Measurements from ENCODE around the gene NOP14. TPM values are rescaled to one million over a fixed set of nuclear protein-coding genes. Genes with fewer than 3 reads are reported as not detected.

Gene NOP14
- polyA plus RNA-seq, 6 donors from 2014 or later: 0.73 to 17.7 (median 8.3) TPM

DNA sequence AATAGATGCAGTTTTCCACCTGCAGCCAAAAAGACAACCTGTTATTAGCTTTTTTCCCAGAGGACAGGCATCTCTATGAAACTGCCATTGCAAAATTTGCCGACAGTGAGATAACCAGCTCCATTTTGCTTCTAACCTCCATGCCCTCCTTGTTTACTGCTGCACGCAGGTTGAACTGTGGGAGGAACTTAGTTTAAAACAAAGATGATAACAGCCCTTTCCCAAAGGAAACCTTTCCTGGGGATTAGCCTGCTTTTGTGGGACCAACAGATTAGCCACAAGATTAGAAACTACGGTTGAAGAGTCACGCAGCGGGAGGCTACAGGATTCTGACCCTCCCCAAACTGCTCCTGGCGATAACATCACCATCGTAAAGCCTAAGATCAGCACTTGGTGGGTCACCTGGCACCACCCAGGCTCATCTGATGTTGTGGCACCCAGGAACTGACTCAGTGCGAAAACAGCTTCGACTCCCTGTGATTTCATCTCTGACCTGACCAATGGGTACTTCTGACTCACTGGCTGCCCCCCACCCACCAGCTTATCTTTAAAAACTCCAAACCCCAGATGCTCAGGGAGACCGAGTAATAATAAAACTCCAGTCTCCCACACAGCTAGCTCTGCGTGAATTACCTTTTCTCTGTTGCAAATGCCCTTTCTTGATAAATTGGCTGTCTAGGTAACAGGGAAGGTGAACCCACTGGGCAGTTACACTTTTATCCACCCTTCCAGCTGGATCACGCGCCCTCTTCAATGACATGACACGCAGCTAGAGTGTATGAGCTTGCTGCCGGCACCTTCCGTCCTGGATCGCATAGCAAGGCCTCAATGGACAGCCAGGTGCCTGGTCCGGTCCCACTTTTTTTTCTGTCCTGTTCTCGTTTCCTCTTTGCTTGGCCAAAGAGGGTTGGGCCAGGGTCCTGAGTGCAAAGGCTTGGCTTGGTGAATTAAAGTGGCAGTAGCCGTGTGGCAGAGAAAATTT lies 27.2 kb downstream of the NOP14 start:
- no peak for DNase-seq
- ATAC-seq (ENCODE audit: low read depth in 2 of 2): no peak
- Mint-ChIP-seq H3K4me1 (peaks cover 21 to 39% (median 30%) of the 10 kb centered on the region in 3 donors), H3K4me3 (peak overlapping the region; percentile 76 to 94 (median 84)), H3K27me3 (no peaks in the 10 kb centered on the region), H3K9me3 (no peaks in the 10 kb centered on the region), H3K36me3 (peaks cover 0 to 8% of the 10 kb centered on the region in 2 donors), H3K27ac (peak overlapping the region in 4 of 6 donors; percentile 75 to 94 (median 86))

DNA sequence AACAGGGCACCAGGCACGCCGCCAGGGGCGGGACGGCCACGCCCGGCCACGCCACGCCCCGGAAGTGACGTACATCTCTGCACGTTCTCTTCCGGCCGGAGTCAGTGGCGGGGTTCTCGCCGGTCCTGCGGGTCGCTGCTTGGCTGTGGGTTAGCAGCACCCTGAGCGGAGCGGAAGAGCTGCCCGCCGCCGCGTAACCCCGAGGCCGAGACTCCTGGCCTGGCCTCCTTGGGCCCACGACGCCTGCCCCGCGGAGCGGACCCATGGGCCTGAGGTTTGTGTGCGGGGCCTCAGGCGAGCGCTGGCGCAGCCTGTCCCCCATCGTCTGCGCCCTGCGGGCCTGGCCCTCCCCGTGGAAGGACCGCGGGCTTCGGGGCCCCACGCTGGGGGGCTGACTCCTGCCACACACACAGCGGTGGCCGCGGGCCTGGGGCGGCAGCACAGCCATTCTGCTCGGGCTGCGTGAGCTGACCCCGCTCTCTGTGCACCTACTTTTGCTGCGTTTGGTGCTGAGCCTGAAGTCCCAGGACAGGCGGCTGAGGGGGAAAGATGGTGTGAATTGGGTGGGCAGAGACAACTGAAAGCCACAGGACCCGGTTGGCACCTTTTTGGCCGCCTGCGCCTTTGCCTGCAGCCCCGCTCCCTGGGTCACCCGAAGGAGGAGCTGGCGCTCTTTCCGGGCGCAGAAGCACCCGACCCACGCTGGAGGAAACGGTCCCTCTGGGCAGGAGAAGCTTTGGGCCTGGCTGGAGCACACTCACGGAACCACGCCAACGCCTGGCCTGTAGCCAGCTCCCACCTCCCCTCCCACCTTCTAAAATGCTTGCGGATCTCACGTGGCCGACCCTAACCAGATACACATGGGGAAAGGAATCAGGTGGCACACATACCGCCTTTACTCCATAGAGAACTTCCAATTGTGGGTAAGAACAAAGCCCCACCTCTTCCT lies 28.1 kb downstream of the NOP14 start:
- ATAC-seq (ENCODE audit: low read depth in 2 of 2): peak; percentile 68 to 72

DNA sequence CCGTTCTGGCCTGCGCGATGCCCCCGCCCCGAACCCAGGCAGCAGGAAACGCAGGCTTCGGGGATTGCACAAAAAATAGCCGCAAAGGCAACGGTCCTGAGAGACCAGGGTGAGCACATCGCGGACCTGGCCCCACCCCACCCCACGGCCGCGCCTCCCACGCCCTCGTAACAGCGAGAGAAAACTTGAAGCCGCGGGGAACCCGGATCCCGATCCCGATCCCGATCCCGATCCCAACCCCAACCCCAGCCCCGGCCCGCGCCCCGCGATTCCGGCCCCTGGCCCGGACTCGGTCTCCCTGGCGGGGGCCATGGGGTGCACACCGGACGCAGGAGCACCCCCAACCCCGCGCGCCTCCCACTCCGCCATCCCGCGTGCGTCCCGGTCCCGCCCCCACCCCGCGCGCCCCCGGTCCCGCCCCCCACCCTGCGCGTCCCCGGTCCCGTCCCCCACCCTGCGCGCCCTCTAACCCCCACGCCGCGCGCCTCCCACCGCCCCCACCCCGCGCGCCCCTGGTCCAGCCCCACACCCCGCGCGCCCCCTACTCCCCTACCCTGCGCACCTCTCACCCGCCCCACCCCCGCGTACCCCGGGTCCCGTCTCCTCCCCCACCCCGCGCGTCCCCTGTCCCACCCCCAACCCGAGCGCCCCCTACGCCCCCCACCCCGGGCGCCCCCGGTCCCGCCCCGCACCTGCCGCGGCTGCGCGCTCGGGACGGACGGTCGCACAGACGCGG lies 29.0 kb downstream of the NOP14 start:
- DNase-seq (peak; percentile 33), ATAC-seq (ENCODE audit: low read depth in 2 of 2) (peak in 1 of 2 donors; percentile 13)
- H3K27me3 Mint-ChIP-seq: no peaks in the 10 kb centered on the region
- peaks cover 21 to 39% (median 30%) of the 10 kb centered on the region in 3 donors for H3K4me1 Mint-ChIP-seq
- peaks cover 1 to 6% of the 10 kb centered on the region in 2 donors for H3K36me3 Mint-ChIP-seq
- peak overlapping the region in 3 of 6 donors; percentile 75 to 95 (median 86) for H3K27ac Mint-ChIP-seq
- no peaks in the 10 kb centered on the region for H3K9me3 Mint-ChIP-seq
- peak overlapping the region; percentile 60 to 94 (median 82) for H3K4me3 Mint-ChIP-seq

More for the DNA sequence above, 28.1 kb downstream of the NOP14 start:
- Mint-ChIP-seq H3K4me3 (peak overlapping the region; percentile 76 to 94 (median 84)), H3K27me3 (no peaks in the 10 kb centered on the region), H3K36me3 (peaks cover 0 to 8% of the 10 kb centered on the region in 2 donors), H3K4me1 (peaks cover 21 to 39% (median 30%) of the 10 kb centered on the region in 3 donors), H3K27ac (peak overlapping the region in 5 of 6 donors; percentile 53 to 94 (median 86)), H3K9me3 (no peaks in the 10 kb centered on the region)
- DNase-seq: peak; percentile 97

DNA sequence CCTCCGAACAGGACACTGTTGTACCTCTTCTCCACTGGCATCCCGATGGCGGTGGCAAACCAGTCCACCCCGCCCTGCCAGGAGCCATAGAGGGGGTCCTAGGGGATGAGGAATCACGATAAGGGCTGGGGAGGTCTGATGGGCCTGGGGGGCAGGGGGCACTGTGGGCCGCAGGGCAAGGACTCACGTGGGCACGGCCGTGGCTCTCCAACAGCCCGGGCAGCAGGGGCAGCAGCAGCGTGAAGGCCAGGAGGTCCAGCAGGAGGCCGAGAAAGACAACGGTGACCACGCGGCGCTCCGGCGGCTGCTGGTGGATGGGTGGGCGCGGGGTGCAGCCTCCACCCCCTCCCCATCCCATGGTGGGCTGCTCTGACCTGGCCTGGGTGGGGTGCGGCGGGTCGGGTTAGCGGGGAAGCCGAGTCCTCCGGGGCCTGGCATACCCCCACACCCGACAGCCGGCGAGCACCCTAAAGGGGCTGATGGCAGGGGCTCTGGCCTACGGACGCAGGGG lies 29.6 kb downstream of the NOP14 start:
- no peak for ATAC-seq (ENCODE audit: low read depth in 2 of 2)
- peaks cover 0 to 6% of the 10 kb centered on the region in 2 donors for H3K36me3 Mint-ChIP-seq
- DNase-seq: no peak
- peaks cover 21 to 43% (median 30%) of the 10 kb centered on the region in 3 donors for H3K4me1 Mint-ChIP-seq
- H3K27me3 Mint-ChIP-seq: no peaks in the 10 kb centered on the region
- H3K4me3 Mint-ChIP-seq: peak overlapping the region; percentile 74 to 96 (median 86)
- H3K27ac Mint-ChIP-seq: peak overlapping the region; percentile 95 to 98 (median 95)
- H3K9me3 Mint-ChIP-seq: no peaks in the 10 kb centered on the region

DNA sequence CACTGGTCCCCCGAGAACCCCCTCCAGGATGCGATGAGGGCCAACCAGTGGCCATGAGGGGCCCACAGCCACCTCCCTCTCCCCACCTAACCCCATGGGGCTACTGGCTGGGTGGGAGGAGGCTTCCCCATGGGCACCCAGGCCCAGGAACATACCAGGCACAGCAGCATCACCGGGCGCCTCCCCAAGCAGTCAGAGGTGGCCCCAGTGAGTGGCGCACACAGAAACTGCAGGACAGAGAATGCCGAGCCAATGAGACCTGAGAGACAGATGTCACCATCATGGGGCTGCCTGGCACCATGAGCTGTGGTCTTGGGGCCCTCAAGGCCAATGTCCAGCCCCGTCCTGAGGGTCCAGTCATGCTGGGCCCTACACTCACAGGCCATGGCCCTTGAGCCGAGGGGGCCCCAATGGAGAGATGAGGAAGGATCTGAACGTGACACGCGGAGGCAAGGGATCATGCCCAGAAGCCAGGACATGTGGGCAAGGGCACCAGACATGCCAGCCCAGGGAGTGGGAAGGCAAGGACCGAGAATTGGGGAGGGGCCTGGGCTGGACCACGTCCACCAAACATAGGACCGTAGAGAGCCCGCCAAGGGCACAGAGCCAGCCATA lies 30.1 kb downstream of the NOP14 start:
- no peak for ATAC-seq (ENCODE audit: low read depth in 2 of 2)
- H3K36me3 Mint-ChIP-seq: peaks cover 0 to 6% of the 10 kb centered on the region in 2 donors
- H3K4me3 Mint-ChIP-seq: peak overlapping the region; percentile 74 to 96 (median 86)
- H3K4me1 Mint-ChIP-seq: peaks cover 21 to 43% (median 30%) of the 10 kb centered on the region in 3 donors
- no peak for DNase-seq
- H3K27me3 Mint-ChIP-seq: no peaks in the 10 kb centered on the region
- no peaks in the 10 kb centered on the region for H3K9me3 Mint-ChIP-seq
- peak overlapping the region; percentile 95 to 98 (median 95) for H3K27ac Mint-ChIP-seq

DNA sequence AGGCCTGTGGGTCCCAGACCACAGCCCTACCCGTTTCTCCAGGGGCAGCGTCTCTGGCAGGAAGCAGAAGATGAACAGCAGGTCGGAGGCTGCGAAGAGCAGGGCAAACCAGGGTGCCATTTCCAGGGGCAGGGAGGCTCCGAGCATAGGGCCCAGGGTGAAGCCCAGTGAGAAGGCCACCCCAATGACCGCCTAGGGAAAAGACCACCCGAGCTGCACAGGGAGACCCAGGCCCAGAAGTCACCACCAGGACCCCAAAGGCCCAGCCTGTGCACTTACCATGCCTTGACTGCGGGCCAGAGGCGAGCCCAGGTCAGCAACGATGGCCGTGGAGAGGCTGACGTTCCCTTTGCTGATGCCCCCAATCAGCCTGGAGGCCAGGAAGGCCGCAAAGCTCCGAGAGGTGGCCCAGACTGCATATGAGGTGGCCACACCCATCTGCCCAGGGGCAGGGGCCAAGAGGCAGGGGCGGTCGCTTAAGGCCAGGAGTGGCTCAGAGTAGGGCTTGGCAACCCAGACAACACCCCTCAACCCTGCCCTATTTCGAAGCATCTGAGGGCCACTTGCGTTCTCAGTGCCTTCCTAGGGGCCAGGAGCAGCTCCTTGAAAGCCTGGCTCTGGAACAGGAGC lies 30.8 kb downstream of the NOP14 start:
- DNase-seq: no peak
- no peak for ATAC-seq (ENCODE audit: low read depth in 2 of 2)
- H3K27ac Mint-ChIP-seq: peak overlapping the region; percentile 92 to 98 (median 95)
- peak overlapping the region; percentile 77 to 96 (median 86) for H3K4me3 Mint-ChIP-seq
- peaks cover 0 to 12% of the 10 kb centered on the region in 2 donors for H3K36me3 Mint-ChIP-seq
- H3K9me3 Mint-ChIP-seq: no peaks in the 10 kb centered on the region
- H3K27me3 Mint-ChIP-seq: no peaks in the 10 kb centered on the region
- H3K4me1 Mint-ChIP-seq: peaks cover 21 to 43% (median 30%) of the 10 kb centered on the region in 3 donors

DNA sequence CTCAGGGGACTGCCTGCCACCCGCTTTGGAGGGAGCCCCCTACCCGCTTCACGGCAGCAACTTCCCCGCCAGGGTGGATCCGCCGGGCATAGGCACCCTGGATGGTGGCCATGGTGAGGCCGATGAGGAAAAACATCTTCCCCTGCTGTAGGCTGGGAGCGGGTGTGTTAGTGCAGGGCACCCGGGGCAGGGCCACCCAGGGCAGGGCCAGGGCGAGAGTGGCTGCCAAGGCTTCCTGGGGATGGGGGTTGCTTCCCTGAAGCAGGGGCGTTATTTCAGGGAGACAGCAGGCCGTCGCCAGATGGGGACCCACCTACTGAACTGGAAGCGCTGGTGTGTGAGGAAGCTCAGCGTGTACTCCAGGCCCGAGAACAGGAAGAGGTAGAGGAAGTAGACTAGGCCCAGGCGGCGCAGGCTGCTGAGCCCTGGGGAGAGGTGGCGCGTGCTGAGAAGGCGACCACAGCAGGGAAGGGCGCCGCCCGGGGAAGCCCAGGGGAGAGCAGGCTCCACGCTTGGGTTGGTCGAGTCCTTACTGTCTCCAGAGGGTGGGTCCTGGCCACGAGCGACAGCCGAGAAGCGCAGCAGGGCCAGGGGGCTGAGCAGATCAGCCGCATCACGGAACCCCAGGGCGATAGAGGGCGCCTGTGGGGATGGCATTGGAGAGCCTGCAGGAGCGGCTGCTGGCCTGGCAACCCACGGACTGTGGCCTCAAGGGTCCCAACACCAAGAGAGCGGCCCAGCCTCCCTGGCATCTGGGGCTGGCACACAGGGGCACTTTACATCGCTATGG lies 31.5 kb downstream of the NOP14 start:
- H3K36me3 Mint-ChIP-seq: peaks cover 0 to 12% of the 10 kb centered on the region in 2 donors
- ATAC-seq (ENCODE audit: low read depth in 2 of 2): peak; percentile 76

DNA sequence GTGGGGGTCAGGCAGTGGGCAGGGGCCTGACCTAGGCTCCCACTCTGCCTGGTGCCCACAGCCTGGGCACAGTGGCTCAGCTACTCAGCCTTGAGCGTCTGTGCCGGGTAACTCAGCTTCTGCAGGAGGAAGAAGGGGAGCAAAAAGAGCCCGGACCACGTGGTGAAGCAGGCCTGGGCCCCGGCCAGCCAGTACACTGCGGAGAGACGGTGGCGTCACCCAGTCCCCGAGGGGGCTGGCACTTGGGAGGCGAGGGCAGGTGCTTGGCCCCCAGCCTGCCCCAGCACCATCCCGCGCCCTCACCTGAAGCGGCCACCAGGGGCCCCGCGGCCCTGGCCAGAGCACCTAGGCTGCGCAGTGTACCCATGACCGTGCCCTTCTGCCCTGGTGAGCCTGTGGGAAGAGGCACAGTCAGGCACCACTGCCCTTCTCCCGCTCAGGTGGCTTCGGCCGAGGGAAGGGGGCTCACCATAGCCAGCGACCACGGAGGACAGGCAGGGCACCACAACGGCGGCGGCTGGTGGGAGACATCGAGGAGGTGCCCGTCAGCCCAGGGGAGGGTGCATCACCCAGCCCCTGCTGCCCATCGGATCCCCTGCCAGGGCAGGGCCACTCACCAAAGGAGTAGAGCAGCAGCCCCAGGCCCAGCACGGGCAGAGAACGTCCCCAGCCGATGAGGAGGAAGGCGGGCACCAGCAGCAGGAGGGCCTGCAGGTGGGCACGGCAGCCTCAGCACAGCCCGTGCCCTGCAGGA lies 32.3 kb downstream of the NOP14 start:
- no peak for DNase-seq
- H3K4me3 Mint-ChIP-seq: peak overlapping the region in 4 of 8 donors; percentile 12 to 72 (median 16)

More for the DNA sequence above, 31.5 kb downstream of the NOP14 start:
- Mint-ChIP-seq H3K4me1 (peaks cover 17 to 40% (median 24%) of the 10 kb centered on the region in 3 donors), H3K9me3 (no peaks in the 10 kb centered on the region), H3K27ac (peak overlapping the region; percentile 92 to 98 (median 95)), H3K27me3 (no peaks in the 10 kb centered on the region), H3K4me3 (peak overlapping the region; percentile 72 to 87 (median 82))
- DNase-seq: peak; percentile 90

DNA sequence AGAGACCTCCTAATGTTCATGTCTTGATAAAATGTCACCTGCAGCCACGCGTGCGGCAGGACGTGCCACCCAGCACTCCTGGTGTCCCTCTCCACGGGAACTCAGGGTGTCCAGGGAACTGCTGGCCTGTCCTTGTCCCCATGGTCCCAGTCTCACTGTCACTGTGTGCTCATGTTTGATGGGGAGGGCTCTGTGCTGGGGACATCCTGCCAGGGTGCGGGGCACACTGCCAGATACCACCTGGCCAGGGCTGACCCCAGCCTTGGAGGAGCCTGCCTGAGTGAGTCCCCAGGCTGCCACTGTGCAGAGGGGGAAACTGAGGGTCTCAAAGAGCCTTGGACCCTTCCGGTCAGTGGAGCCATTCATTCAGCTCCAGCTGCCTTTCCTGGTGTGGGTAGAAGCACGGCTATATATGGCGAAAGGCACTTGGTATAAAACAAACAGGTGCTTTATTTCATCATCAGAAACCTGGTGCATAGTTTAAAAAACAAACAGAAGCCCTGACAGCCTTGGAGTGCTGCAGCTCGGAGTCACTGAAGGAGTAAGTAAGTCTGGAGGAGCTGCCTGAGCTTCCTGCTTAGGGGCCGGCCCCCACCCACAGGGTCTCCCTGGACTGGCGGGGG lies 33.0 kb downstream of the NOP14 start:
- H3K9me3 Mint-ChIP-seq: no peaks in the 10 kb centered on the region
- peaks cover 12 to 26% (median 23%) of the 10 kb centered on the region in 3 donors for H3K4me1 Mint-ChIP-seq
- H3K36me3 Mint-ChIP-seq: peaks cover 0 to 12% of the 10 kb centered on the region in 2 donors
- no peak for ATAC-seq (ENCODE audit: low read depth in 2 of 2)
- peak overlapping the region in 5 of 6 donors; percentile 33 to 95 (median 44) for H3K27ac Mint-ChIP-seq
- H3K4me3 Mint-ChIP-seq: peak overlapping the region in 5 of 8 donors; percentile 12 to 72 (median 15)
- DNase-seq: no peak
- H3K27me3 Mint-ChIP-seq: no peaks in the 10 kb centered on the region

More for the DNA sequence above, 32.3 kb downstream of the NOP14 start:
- Mint-ChIP-seq H3K27ac (peak overlapping the region in 4 of 6 donors; percentile 85 to 95 (median 94)), H3K27me3 (no peaks in the 10 kb centered on the region), H3K9me3 (no peaks in the 10 kb centered on the region), H3K4me1 (peaks cover 12 to 33% (median 23%) of the 10 kb centered on the region in 3 donors), H3K36me3 (peaks cover 0 to 12% of the 10 kb centered on the region in 2 donors)
- no peak for ATAC-seq (ENCODE audit: low read depth in 2 of 2)

DNA sequence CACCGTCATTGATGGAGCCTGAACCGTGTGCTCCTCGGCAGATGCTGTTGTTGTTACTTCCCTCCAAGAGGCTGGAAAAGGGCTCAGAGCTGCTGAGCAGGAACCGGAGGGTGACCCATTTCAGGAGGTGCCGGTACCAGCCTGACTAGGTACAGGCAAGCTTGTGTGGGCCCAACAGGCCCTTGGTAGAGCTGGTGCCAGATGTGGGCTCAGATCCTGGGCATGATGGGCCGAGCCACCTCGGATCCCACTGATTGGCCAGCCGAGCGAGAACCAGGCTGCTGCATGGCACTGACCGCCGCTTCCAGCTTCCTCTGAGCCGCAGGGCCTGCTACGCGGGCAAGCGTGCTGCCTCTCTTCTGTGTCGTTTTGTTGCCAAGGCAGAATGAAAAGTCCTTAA lies 33.7 kb downstream of the NOP14 start:
- no peaks in the 10 kb centered on the region for H3K27me3 Mint-ChIP-seq
- H3K36me3 Mint-ChIP-seq: peaks cover 0 to 12% of the 10 kb centered on the region in 2 donors
- no peaks in the 10 kb centered on the region for H3K9me3 Mint-ChIP-seq
- H3K4me3 Mint-ChIP-seq: no peak overlapping the region
- DNase-seq (no peak), ATAC-seq (ENCODE audit: low read depth in 2 of 2) (no peak)
- peaks cover 12 to 25% (median 23%) of the 10 kb centered on the region in 3 donors for H3K4me1 Mint-ChIP-seq
- peak overlapping the region in 2 of 6 donors; percentile 87 to 95 for H3K27ac Mint-ChIP-seq
